HG03108 (cell line): ENCODE measurements around the gene MYL11.
"Not testable (repeated sequence)": the region's sequence is repeated elsewhere in the genome, so short reads cannot be mapped to it uniquely, and the experiment has no call there.

Experiments used
- ATAC-seq: cut with Tn5 transposase; IDR thresholded peaks from one replicate; pipeline ENCODE4 v1.9.1; 2021; ENCODE audit warnings: moderate library complexity; ENCODE audit not compliant: unreplicated experiment

The MYL11 gene

DNA sequence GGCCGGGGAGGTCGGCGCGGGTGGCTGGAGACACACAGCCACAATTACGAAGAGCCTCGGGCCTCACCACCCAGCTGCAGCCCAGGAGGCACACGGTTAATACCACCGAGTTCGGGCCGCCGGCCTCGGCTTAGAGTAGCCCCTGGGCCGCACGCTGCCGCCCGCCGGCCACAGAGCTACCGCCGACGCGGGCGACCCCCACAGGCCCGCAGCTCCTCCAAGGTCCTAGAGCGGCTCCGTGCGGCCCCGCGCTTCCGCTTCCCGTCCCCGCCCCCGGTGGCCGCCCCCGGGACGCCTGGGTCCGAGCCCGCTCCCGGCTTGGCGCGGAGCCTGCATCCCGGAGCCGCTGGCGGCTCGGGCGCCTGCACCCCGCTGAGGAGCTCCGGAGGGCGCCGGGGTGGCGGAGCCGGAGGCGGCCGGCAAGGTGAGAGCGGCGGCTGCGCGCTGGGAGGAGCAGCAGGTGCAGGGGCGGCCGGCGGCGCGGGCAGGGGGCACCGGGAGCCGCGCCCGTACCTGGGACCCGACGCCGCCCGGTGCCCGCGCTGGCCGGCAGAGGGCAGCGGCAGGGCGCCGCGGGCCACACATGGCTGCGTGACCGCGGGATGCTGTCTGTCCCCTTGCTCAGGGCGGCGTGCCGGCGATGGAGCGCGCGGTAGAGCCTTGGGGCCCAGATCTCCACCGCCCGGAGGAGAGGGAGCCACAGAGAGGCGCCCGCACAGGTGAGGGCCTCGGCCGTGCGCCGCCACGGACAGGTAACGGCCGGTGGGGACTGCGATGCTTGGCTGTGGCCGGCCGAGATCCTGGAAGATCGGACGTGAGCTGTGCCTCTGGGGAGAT, 20.8 kb downstream of the MYL11 start, which contains the start of gene ZNF48:
ZNF48 (plus strand) TSS at position 266 of the 837 bp plus-strand sequence; CDS start at position 641, 375 bp downstream.
- peak; percentile 64 for ATAC-seq

DNA sequence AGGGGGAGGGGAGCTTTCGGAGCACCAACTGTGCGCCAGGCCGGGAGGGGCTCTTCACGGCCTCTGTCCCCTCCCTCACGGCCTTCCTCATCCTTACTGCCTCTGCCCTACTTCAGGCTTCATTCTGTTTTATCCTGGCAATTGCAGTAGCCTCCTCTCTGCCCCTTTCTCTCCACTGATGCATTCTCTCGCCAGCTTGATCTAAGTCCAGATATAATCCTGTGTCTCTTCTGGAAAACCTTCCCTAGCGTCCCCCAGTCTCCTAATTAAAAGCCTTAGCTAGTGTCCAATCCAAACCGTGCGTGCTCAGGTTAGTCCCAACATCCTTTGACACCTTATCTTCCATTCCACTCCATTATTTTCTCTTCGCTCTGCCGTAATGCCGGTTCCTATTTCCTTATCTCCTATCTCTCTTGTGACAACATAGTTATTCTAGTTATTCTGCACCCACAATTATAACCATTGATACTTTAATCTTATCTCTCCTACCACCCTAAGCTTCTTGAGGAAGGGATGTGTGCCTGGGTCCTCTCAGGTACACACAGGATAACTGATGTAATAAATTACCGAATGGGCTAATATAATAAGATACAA, 21.5 kb downstream of the MYL11 start:
- no peak for ATAC-seq

DNA sequence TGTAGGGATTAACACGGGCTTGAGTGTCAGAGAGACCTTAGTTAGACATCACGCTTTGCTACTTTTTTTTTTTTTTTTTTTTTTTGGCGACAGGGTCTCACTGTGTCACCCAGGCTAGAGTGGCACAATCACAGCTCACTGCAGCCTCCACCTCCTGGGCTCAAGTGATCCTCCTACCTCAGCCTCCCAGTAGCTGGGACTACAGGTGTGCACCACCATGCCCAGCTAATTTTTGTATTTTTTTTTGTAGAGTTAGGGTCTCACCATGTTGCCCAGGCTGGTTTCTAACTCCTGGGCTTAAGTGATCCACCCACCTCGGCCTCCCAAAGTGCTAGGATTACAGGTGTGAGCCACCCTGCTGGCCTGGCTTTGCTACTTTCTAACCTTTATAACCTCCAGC, 22.0 kb downstream of the MYL11 start:
- not testable (repeated sequence) for ATAC-seq

DNA sequence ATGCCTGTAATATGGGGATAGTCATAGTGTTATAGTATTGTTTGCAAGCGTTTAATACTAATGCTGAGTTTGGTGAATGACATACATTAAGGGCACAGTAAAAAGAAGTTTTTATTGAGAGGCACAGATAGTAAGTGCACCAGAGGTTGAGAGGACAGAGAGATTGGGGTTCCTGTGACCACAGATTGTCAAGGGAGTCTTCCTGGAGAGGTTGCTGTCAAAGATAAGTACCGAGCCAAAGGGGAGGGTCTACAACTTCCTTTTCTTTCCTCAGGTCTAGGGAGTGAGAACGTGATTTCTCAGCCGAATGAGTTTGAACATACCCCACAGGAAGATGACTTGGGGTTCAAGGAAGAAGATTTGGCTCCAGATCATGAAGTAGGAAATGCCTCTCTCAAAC, 22.5 kb downstream of the MYL11 start:
- ATAC-seq = no peak

DNA sequence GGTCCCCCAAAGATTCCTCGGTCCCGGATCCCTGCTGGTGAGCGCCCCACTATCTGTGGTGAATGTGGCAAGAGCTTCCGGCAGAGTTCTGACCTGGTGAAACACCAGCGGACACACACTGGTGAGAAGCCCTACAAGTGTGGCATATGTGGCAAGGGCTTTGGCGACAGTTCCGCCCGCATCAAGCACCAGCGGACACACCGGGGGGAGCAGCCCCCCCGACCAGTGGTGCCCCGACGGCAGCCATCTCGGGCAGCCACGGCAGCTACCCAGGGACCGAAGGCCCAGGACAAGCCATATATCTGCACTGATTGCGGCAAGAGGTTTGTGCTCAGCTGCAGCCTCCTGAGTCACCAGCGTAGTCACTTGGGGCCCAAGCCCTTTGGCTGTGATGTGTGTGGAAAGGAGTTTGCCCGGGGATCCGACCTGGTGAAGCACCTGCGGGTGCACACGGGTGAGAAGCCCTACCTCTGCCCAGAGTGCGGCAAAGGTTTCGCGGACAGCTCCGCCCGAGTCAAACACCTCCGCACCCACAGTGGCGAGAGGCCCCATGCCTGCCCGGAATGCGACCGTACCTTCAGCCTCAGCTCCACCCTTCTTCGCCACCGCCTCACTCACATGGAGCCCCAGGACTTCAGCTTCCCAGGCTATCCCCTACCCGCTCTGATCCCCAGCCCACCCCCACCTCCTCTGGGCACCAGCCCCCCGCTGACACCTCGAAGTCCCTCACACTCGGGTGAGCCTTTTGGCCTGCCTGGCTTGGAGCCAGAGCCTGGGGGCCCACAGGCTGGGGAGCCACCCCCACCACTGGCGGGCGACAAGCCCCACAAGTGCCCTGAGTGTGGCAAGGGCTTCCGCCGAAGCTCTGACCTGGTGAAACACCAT, 23.4 kb downstream of the MYL11 start:
- no peak for ATAC-seq

DNA sequence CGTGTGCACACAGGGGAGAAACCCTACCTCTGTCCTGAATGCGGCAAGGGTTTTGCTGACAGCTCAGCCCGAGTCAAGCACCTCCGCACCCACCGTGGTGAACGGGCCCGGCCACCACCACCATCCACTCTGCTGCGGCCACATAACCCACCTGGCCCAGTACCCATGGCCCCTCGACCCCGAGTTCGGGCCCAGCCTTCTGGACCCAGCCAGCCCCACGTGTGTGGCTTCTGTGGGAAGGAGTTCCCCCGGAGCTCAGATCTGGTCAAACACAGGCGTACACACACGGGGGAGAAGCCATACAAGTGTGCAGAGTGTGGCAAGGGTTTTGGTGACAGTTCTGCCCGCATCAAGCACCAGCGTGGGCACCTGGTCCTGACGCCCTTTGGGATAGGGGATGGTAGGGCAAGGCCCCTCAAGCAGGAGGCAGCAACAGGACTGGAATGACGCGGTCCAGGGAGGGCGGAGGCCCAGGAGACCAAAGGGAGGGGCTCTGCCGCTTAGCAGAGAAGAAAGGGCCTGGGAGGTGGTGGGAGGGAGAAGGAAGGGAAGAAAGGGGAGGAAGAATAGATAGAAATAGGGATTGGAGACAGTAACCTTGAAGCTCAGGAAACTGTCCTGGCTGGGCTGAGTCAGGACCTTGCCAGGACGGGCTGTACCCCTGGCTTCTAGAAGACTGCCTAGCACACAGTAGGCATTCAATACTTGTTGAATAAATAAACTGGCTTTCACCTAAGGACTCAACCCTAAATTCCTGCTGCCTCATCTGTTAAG, 24.2 kb downstream of the MYL11 start:
- ATAC-seq = no peak

DNA sequence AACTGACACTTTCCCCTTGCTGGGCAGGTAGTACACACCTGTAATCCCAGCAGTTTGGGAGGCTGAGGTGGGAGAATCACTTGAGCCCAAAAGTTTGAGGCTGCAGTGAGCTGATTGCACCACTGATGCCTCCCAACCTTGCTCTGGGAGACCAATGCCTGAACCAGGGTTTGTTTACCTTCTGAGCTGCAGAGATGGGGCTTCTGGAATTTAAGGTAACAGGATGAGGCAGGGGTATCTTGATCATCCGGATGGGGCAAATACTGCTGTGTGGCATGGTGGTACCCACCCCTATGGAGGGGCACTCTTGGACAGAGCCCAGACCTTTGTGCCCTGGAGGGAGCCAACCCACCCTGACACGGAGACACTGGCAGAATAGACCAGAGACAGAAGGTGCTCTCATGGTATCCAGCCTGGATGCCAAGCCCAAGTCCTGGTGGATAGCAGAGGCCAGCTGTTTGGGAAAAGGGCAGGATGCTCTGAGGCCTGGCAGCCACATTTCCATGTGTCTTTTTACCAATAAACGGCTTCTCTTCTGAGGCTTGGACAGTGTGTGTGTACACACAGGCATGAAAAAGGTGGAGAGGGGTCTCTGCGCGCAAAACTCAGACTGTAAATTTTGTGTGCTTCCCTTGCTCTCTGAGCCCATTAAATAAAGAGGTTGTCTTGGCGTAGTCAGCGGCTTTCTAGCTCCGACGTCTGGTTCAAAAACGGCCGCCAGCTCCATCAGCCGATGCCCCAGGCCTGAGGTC, 25.0 kb downstream of the MYL11 start:
- no peak for ATAC-seq

DNA sequence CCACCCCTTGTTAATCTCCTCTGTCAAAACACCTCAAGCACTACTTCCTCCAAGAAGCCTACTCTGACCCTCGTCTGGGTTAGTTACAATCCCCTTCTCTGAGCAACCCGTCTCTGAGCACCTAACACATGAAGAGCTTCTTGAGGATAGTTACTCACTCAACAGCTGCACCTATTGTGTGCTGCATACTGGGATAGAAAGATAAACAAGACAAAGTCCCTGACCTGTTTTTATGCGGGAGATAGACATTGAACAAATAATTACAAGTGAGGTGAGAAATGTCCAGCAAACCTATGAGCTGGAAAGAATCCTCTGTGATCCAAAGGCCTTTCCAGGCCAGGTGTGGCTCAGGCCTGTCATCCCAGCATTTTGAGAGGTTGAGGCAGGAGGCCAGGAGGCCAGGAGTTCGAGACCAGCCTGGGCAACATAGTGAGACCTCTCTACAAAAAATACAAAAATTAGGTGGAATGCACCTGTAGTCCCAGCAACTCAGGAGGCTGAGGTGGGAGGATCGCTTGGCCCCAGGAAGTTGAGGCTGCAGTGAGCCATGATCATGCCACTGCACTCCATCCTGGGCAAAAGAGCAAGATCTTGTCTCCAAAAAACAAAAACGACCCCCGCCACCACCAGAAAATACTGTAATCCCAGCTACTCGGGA, 27.3 kb downstream of the MYL11 start:
- ATAC-seq = no peak

DNA sequence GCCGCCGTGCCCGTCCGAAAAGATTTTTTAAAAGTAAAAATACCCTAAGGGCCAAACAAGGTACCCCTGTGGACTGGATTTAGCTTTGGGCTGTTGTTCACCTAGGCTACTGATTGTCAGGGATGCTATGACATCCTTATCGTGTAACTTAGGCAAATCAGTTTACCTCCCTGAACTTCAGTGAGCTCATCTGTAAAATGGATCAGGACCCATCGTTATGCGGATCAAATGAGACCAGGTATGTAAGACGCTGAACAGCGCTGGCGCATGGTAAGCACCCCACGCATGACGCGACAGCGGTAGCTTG, 32.1 kb downstream of the MYL11 start:
- ATAC-seq = no peak

DNA sequence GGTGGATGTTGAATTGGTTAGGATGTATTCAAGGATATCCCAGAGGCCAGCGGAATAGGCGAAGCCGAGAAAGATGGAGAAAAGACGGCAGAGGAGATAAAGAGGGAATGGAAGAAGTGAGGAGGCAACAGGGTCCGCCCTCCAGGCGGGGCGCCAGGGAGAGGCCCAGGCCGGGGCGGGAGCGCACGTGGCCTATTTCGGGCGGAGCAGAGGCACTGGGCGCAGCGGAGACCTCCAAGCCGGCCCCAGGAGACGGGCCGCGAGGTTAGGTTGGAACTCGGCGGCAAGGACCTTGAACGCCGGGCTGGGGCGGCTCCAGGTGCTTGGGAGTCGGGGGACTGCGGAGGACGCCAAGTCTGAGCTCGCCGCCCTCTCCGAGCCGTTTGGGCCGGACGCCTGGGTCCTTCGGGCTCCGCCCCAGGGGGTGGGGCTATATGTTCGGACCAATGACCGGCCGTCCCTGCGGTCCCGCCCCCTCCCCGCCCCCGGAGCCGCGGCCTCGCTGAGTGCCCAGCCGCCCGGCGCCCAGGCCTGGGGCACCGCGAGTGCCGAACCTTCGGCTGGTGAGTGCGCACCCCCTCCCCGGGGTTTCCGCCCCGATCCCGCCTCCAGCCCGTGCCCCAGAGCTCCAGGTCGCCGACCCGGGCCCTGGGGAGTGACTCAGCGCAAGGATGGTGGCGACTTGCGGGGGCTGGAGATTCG, 32.7 kb downstream of the MYL11 start, which contains the start of gene ZNF771:
ZNF771 (plus strand) TSS at position 505 of the 702 bp plus-strand sequence. CDS start 448 bp downstream, outside the sequence.
- ATAC-seq = peak; percentile 71

DNA sequence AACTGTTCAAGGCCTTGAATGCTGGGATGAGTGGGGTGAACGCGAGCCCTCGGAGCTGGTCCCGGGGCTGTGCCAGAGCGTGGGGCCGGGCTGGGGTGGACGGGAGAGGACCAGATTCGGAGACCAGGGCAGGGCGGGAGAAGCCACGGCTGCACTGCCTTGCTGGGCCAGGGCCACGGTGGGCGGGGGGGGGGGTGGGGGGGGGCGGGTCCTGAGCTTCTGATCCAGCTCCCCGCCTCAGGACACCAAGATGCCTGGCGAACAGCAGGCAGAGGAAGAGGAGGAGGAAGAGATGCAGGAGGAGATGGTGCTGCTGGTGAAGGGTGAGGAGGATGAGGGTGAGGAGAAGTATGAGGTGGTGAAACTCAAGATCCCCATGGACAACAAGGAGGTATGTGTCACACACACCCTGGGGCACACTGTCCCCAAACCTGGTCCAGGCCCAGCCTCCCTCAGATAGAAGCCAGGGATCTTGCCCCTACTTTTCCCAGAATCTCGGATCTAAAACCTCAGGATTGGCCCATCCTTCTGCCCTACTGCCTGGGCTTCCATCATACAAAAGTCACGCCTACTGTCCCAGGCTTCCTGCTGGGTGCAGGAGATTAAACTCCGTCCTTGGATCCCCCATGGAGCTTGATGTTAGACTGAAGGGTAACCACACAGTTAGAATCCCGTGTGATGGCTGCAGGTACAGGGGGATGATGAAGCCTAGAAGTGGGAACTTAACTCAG, 33.4 kb downstream of the MYL11 start:
- ATAC-seq = no peak

DNA sequence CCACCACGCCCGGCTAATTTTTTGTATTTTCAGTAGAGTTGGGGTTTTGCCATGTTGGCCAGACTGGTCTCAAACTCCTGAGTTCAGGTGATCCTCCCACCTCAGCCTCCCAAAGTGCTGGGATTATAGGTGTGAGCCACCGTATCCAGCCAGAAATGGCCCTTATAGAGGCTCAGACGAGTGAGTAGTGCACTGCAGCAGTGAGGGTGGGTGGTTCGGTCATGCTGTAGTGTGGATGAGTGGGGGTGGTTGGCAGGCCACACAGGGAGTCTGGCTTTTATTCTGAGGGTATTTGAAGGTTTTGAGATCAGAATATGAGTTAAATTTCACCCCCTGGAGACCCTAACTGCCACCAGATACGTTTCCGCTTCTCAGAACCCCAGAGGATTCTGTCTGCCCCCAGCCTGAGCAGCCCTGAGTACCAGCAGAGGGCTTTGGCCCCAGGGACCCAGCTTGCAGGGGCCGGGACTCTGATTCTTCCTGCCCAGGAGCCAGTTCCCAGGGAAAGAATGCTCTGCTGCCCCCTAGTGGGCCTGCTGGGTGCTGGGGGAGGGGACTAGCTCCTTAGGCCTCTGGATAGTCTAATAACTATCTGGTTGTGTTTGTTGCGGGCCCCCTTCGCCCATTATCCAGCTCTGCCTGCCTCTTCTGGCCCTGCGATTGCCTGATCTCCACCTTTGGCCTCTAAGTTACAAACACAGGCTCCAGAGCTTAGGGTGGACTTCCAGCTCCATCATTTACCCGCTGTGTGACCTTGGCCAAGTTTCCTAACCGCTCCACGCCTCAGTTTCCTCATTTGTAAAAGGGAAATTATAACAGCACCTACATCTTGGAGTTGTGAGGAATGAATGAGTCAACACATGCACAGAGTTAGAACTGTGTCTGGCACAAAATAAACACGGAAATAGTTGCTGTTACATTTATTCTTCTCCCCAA, 34.8 kb downstream of the MYL11 start:
- ATAC-seq = peak; percentile 40

DNA sequence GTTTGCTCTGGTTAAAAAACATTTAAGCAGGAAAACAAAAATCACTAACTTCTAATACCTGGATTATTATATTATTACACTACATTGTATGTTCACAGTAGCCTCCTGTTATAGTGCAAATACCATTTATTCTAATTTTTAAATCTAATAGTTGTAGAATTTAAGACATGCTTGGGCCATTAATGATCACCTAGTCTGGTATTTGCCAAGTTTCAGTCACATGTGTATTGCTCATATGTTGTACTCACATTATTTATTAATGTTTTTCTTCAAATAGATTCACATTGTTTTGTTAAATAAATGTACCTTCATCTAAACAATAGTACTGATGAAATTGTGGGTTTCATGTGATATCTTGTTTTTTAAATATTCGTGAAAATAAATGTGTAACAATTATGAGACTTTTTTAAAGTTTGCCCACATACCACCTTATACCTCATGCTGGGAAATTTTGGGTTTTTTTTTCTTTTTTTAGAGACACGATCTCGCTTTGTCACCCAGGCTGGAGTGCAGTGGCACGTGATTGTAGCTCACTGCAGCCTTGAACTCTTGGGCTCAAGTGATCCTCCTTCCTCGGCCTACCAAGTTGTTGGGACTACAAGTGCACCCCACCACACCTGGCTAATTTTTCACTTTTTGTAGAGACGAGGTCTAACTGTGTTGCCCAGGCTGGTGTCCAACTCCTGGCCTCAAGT, 38.7 kb downstream of the MYL11 start:
- no peak for ATAC-seq

DNA sequence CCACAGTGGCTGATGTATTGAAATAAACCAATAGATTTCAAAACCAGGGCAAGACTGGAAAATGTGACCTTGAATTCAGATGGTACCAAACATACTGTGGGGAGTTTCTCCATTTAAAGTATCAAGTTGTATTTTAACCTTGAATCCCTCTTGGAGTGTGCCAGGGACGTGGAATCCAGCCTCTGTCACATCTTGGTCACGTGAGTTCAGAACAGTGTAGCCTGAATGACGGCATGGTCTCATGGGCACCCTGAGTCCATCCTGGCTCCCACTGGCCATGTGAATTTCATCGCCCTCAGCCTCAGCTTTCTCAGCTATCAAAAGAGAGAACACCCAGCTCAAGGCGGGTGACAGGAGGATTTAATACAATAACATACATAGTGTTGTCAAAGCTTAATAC, 39.6 kb downstream of the MYL11 start:
- no peak for ATAC-seq

DNA sequence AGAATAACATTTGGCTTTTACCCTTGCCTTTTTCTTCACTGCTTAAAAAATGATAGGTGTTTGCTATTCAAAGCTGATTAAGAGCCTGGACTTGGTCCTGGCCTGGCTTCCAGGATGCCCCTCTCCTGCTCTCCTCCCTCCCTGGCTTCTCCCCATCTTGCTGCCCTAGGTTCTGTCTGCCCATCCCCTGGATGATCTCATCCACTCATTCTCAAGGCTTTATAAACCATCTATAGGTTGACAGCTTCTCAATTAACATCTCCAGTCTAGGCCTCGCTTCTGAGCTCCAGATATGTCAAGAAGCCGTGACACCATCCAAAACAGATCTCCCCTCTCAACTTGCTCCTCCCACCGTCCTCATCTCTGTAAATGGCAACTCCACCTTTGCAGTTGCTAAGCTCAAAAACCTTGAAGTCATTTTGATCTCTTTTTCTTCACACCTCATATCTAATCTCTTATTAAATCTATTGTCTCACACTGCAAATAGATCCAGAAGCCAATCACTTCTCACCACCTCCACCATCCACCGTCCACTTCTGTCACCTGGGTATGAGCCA, 41.5 kb downstream of the MYL11 start:
- ATAC-seq = no peak
